ENCODE measurements around the gene QRICH2.
"Not testable (repeated sequence)": the region's sequence is repeated elsewhere in the genome, so short reads cannot be mapped to it uniquely, and the experiment has no call there.

The QRICH2 gene

GRCh38 chr17:76318586-76318985 is 10.5 kb upstream of the QRICH2 start:
- DNase-seq: no peak

DNA sequence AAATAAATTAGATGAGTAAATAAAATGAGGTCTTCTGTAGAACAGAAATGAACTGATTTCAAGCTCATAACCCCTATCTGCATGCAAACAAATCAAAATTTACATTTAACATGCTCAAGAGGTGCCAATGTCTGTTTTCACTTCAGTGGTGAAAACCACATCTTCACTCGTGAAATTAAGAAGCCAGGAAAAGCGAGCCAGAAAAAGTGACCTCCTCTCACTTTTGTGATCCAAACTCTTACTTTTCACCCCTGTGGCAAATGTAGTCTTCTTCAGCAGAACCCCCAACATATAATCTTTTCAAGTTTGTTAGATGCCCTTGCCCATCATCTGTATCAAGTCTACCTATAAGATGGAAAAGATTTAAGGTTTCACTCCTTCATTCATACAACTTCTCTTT is 9.5 kb upstream of the QRICH2 start:
- DNase-seq: no peak

- no peak for DNase-seq
Measured at GRCh38 chr17:76314392-76315227, 6.5 kb upstream of the QRICH2 start.

DNA sequence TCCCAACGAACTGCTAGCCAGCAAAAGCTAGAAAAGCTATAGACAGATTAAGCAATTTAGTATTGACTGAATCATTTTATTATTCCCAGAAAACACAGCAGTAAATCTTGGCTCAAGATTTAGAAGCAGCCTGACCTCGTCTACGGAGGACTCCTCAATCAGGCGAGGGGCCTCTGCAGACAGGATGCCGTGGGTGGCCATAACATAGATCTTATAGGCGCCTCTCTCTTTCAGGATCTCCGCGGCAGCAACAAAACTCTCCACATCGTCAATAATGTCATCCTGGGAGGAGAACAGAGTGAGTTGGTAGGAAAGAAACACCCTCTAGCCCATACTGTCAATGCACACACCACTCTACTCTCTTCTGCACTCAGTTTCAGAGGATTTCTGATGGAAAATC is 4.7 kb upstream of the QRICH2 start:
- DNase-seq: no peak

GRCh38 chr17:76309461-76309860 is 1.4 kb upstream of the QRICH2 start:
- DNase-seq: no peak

DNA sequence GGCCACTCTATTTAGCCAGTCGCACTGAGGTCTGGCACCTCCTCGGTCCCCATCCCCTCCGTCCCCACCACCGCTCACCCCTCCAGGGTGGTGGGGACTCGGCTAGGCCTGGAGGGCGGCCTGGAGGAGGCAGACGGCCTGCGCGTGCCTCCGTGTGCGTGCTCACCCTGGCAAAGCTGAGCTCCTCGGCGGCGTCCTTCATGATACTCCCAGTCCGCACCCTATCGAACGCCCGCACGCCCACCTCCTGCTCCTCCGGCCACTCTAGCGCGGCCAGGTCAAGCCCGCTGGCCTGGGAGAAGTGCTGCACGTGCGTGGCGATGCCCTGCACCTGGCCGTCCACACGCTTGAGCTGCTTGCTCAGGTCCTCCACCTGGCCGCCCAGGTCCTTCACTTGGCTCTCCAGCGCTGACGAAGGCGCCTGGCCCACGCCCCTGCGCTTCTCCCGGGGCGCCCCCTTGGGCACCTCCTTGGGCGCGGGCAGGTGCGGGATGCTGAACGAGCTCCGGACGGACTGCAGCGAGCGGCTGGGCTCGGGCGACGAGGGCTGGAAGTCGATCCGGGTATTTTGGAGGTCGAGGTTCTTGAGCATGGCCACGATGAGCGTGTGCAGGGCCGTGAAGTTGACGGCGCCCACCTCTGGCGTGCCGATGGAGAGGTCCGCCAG is 644 bp downstream of the QRICH2 start:
- DNase-seq: no peak

GRCh38 chr17:76305135-76305454 is 3.0 kb downstream of the QRICH2 start:
- not testable (repeated sequence) for DNase-seq

GRCh38 chr17:76304226-76305134 is 3.6 kb downstream of the QRICH2 start:
- no peak for DNase-seq

GRCh38 chr17:76297436-76297835 is 10.6 kb downstream of the QRICH2 start:
- no peak for DNase-seq

DNA sequence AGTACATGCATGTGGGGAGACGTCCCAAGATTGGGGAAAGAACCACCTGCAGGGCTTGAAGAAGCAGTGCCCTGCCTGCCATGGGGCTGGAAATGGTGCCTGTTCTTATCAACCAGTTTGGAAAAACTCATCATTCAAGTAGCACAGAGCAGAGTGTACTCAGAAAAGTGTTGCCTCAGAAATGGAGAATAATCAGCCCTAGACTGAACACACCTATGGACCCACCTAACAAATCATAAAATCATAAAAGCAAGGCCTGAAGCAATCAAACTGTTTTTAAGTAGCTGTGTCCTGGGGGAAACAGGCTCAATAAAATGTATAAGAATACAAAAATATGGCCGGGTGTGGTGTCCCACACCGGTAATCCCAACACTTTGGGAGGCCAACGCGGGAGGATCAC is 11.2 kb downstream of the QRICH2 start:
- DNase-seq: no peak

- no peak for DNase-seq
Measured at GRCh38 chr17:76296186-76296585, 11.9 kb downstream of the QRICH2 start.

DNA sequence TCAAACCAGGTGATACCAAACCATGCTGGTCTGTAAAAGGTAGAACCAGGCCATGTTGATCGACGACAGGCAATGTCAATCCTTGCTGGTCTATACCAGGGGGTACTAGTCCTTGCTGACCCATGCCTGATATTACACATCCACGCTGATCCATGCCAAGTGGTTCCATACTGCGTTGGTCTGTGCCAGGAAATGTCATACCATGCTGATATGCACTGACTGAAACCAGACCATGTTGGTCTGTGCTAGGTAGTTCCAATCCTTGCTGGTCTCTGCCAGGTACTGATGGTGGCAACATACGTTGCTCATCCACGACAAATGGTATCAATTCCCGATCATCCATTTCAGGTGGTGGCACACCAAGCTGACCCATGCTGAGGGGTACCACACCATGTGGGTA is 15.0 kb downstream of the QRICH2 start:
- no peak for DNase-seq

- DNase-seq: no peak
Measured at GRCh38 chr17:76292567-76292966, 15.5 kb downstream of the QRICH2 start.

- DNase-seq: no peak
Measured at GRCh38 chr17:76281573-76282371, 26.3 kb downstream of the QRICH2 start.

- no peak for DNase-seq
Measured at GRCh38 chr17:76280650-76281049, 27.4 kb downstream of the QRICH2 start.

DNA sequence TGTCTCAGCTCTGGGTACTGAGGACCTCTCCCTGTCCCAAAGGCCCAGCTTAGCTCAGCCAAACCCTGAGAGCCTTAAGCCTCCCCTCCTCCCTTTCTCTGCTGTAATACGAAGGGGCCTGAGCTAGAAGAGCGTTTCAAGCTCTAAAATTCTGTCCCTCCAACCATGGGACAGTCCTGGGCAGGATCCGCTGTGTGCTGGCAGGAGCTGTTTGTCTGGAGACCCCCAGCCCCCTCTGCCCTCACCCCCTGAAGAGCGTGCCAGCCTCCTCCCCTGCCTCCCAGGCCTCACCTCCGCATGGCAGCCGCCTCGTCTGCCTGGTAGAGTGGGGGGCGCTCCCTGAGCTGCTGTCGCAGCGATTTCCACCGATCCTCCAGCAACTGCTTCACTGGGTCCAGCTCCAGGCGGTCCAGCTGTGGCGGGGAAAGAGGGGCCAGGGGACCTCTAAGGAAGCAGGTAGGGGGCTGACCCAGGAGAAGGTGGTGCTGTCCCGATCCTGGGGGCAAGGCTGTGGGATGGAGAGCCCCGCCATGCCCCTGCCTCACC is 28.3 kb downstream of the QRICH2 start:
- no peak for DNase-seq

GRCh38 chr17:76278952-76279741 is 28.9 kb downstream of the QRICH2 start:
- DNase-seq: peak; percentile 91

DNA sequence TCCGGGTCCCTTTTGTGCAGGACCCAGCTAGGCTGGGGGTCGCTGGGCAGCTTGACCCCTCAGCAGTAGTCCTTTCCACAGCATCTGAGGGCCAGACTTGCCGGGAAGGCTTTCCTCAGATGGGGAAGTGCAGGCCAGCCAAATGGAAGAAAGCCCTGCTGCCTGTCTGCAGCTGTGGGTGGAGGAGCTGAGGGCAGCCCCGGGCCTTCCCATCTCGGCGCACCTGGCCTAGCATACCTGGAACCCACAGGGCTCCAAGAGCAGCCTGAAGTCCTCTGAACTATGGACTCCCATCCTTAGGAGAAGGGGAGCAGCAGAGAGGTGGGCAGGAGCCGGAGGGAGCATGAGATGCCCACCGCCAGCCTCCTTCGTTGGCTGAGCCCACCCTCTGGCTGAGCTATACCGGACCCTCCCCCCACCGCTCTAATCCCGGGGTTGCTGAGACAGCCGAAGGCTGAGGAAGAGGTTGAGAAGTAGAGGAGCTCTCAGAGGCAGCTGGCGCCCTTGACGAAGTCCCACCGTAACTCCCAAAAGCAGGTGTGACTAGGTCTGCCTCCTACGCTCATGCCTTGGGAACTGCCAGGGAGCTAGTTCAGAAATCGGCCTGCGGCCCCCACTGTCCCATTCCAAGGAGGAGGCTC is 29.7 kb downstream of the QRICH2 start:
- DNase-seq: no peak

GRCh38 chr17:76277300-76278267 is 30.5 kb downstream of the QRICH2 start:
- no peak for DNase-seq
